A549 (cell line): ENCODE measurements around the gene EARS2. TPM values are rescaled to one million over a fixed set of nuclear protein-coding genes. Genes with fewer than 3 reads are reported as not detected.
"Not testable (repeated sequence)": the region's sequence is repeated elsewhere in the genome, so short reads cannot be mapped to it uniquely, and the experiment has no call there.

Source experiments
- ATAC-seq, 2 experiments: fragments of 200-7000 bp in 1 of 2; fragments of >200 bp in 1 of 2; cut with Nextera tagmentation in 1 of 2; cut with Tn5 transposase in 1 of 2; 3 replicates each; pipeline versions ENCODE4 v1.8.0 to v1.9.1; 2018 to 2020; ENCODE audit warnings: mild to moderate bottlenecking in 1 of 2, moderate library complexity in 1 of 2
- CTCF ChIA-PET: fragments of 300-600 bp; sonication (Branson Sonifier 250); formaldehyde crosslinking; extraction: SDS; loops from one replicate; lab custom pipeline; 2021; ENCODE audit warnings: antibody characterized with exemption, inconsistent platforms; lab: Yijun Ruan, JAX
- POLR2A ChIA-PET: fragments of 350-600 bp; formaldehyde crosslinking; extraction: SDS; loops from one replicate; lab custom pipeline; 2021; ENCODE audit warnings: antibody characterized with exemption, inconsistent platforms; lab: Yijun Ruan, JAX
- DNase-seq, 2 experiments: peaks; one replicate each; pipeline versions ENCODE4 v3.0.0 to v3.0.0-alpha.2; 2011 to 2016; ENCODE audit warnings: low read depth in 1 of 2, low spot score in 1 of 2
- FAIRE-seq: peaks from 2 replicates; lab custom pipeline; 2011; peaks lifted over from hg19 to GRCh38; lab: Jason Lieb, UNC
- H3K27ac ChIP-seq, 2 experiments: fragments of >200 bp; sonication (Bioruptor Twin); formaldehyde crosslinking; 3 replicates each; pipeline ENCODE4 v1.5.1; 2016 to 2017
- H3K4me1 ChIP-seq: fragments of >200 bp; sonication (Bioruptor Twin); formaldehyde crosslinking; 3 replicates; pipeline ENCODE4 v1.6.1; 2016
- H3K4me2 ChIP-seq: fragments of >200 bp; sonication (Bioruptor Twin); formaldehyde crosslinking; 3 replicates; pipeline ENCODE4 v1.6.1; 2016
- H3K4me3 ChIP-seq: fragments of >200 bp; sonication (Bioruptor Twin); formaldehyde crosslinking; 3 replicates; pipeline ENCODE4 v1.5.1; 2016
- H3K9me3 ChIP-seq: fragments of >200 bp; sonication (Bioruptor Twin); formaldehyde crosslinking; 3 replicates; pipeline ENCODE4 v1.6.1; 2016
- BCL3 ChIP-seq: fragments of >200 bp; sonication (Bioruptor Twin); formaldehyde crosslinking; IDR thresholded peaks from 3 replicates; pipeline ENCODE4 v1.6.1; 2016
- BHLHE40 ChIP-seq: IDR thresholded peaks from 2 replicates; pipeline ENCODE4 v1.6.1; 2012; ENCODE audit warnings: low read depth, low read length, inconsistent platforms
- CBX2 ChIP-seq: fragments of 200-600 bp; sonication (generic); IDR thresholded peaks from 2 replicates; pipeline ENCODE4 v1.6.1; 2016; ENCODE audit warnings: low read depth, mild to moderate bottlenecking, borderline replicate concordance
- CBX8 ChIP-seq: fragments of 200-600 bp; sonication (generic); IDR thresholded peaks from 2 replicates; pipeline ENCODE4 v1.6.1; 2016
- CEBPB ChIP-seq, 2 experiments: fragments of >200 bp in 1 of 2; sonication (Bioruptor Twin) in 1 of 2; formaldehyde crosslinking in 1 of 2; IDR thresholded peaks; 2 replicates each; pipeline ENCODE4 v1.6.1; 2012 to 2016
- CHD2 ChIP-seq: fragments of 150-350 bp; IDR thresholded peaks from 2 replicates; pipeline ENCODE4 v1.6.1; 2014; ENCODE audit warnings: low read length; ENCODE audit not compliant: partially characterized antibody
- E2F6 ChIP-seq: IDR thresholded peaks from 2 replicates; pipeline ENCODE4 v1.6.1; 2012; ENCODE audit warnings: low read depth, borderline replicate concordance
- EHF ChIP-seq: fragments of 250-450 bp; sonication (Bioruptor Pico); IDR thresholded peaks from 2 replicates; pipeline ENCODE4 v1.5.0; 2020; ENCODE audit warnings: mild to moderate bottlenecking
- EHMT2 ChIP-seq: fragments of 200-600 bp; sonication (generic); IDR thresholded peaks from 2 replicates; pipeline ENCODE4 v1.6.1; 2016; ENCODE audit warnings: antibody characterized with exemption, low read depth, mild to moderate bottlenecking, moderate library complexity
- ESRRA ChIP-seq: fragments of 150-350 bp; IDR thresholded peaks from 2 replicates; pipeline ENCODE4 v1.6.1; 2014; ENCODE audit warnings: mild to moderate bottlenecking, low read length, borderline replicate concordance
- HDAC2 ChIP-seq: fragments of 200-600 bp; sonication (generic); IDR thresholded peaks from 2 replicates; pipeline ENCODE4 v1.6.1; 2016
- HEYL ChIP-seq: fragments of 250-450 bp; sonication (Bioruptor Pico); IDR thresholded peaks from 2 replicates; pipeline ENCODE4 v1.8.0; 2021; ENCODE audit warnings: mild to moderate bottlenecking, moderate library complexity
- HOXA7 ChIP-seq: fragments of 250-450 bp; sonication (Bioruptor Pico); IDR thresholded peaks from 2 replicates; pipeline ENCODE4 v1.5.0; 2020; ENCODE audit warnings: mild to moderate bottlenecking, moderate library complexity
- PHF8 ChIP-seq: fragments of 200-600 bp; sonication (generic); IDR thresholded peaks from 2 replicates; pipeline ENCODE4 v1.6.1; 2016; ENCODE audit warnings: low read depth, mild to moderate bottlenecking, antibody characterized with exemption, moderate library complexity, borderline replicate concordance
- POLR2A ChIP-seq: IDR thresholded peaks from 2 replicates; pipeline ENCODE4 v1.6.1; 2012; ENCODE audit warnings: mild to moderate bottlenecking, low read length
- RCOR1 ChIP-seq: fragments of 150-350 bp; IDR thresholded peaks from 2 replicates; pipeline ENCODE4 v1.6.1; 2014; ENCODE audit warnings: antibody characterized with exemption, low read length, low read depth
- RNF2 ChIP-seq: fragments of 200-600 bp; sonication (generic); IDR thresholded peaks from 2 replicates; pipeline ENCODE4 v1.6.1; 2016; ENCODE audit warnings: low read depth, mild to moderate bottlenecking, antibody characterized with exemption, moderate library complexity, borderline replicate concordance
- SMC3 ChIP-seq: fragments of >200 bp; sonication (Bioruptor Twin); formaldehyde crosslinking; IDR thresholded peaks from 3 replicates; pipeline ENCODE4 v1.6.1; 2018; ENCODE audit warnings: inconsistent platforms
- TFCP2L1 ChIP-seq: fragments of 250-450 bp; sonication (Bioruptor Pico); IDR thresholded peaks from 2 replicates; pipeline ENCODE4 v1.5.0; 2021; ENCODE audit warnings: mild to moderate bottlenecking
- WGBS: methylation state at CpG from one replicate; pipeline ENCODE4 v1.1.6; 2017; ENCODE audit errors: missing lambda C conversion rate; 5-methylcytosine and 5-hydroxymethylcytosine counted together
- polyA plus RNA-seq, 4 experiments: library from polyadenylated mRNA; depleted of rRNA in 3 of 4; stranded (reverse); fragments of >200 nt; fragmentation: RNase III in 1 of 4; extraction: RNeasy Plus Mini Kit Qiagen cat#74134 plus additional on column Dnase treatment in 1 of 4; gene quantifications; 2 replicates in 3 of 4; 3 replicates in 1 of 4; pipeline ENCODE4 v1.2.3, GENCODE V29; 2011 to 2017
- TF ChIP-seq, protein P1 (sequence below): fragments of >200 bp; sonication (Bioruptor Twin); formaldehyde crosslinking; IDR thresholded peaks from 3 replicates; pipeline ENCODE4 v1.5.1; 2016

EARS2 gene
- polyA plus RNA-seq, 2 of the 4 experiments (the other 2 are of a cell fraction) = 30.4 to 45.2 TPM

- ATAC-seq (no peak), FAIRE-seq (no peak)
- no peak overlapping the region for H3K4me2 ChIP-seq
Observed at GRCh38 chr16:23590181-23590580, 33.0 kb upstream of the EARS2 start.

GRCh38 chr16:23587726-23588125 lies 30.6 kb upstream of the EARS2 start:
- Histone ChIP-seq H3K4me2 (no peak overlapping the region), H3K9me3 (no peaks in the 10 kb centered on the region), H3K4me1 (no peaks in the 10 kb centered on the region), H3K4me3 (no peak overlapping the region), H3K27ac (no peak overlapping the region)
- no peak for FAIRE-seq
- ATAC-seq = no peak
- 100% methylated on average over 5 of the region's 5 CpGs for WGBS
- TF ChIP-seq EHF = no peak
- no peak for TF ChIP-seq CEBPB (IDR thresholded peaks at IDR 0.05)
- TF ChIP-seq HEYL (CRISPR knock-in tag) = no peak
- no peak for TF ChIP-seq RCOR1
- no peak for TF ChIP-seq CBX8
- CTCF ChIA-PET = interaction anchor here (0.6 to 0.8 kb wide), 2 partner anchors 9 to 74 kb away, joined by 3 read pairs; no protein-coding TSS in a partner anchor
- POLR2A ChIA-PET = no interaction called here
- DNase-seq = no peak

More at GRCh38 chr16:23590181-23590580, 33.0 kb upstream of the EARS2 start:
- no peak for TF ChIP-seq TFCP2L1
- no peak for TF ChIP-seq SMC3
- no peak for TF ChIP-seq POLR2A
- TF ChIP-seq PHF8 = no peak
- TF ChIP-seq RNF2 = no peak
- no peak for TF ChIP-seq HOXA7 (CRISPR knock-in tag)
- no peak for TF ChIP-seq BHLHE40
- no peak overlapping the region for H3K4me3 ChIP-seq
- ChIA-PET CTCF (interaction anchor here (0.8 to 2.6 kb wide), 3 partner anchors 10 to 926 kb away, joined by 3 to 9 read pairs (median 5); no protein-coding TSS in a partner anchor), POLR2A (no interaction called here)
- peaks cover 11% of the 10 kb centered on the region; the same call in 2 of the 3 replicates for H3K4me1 ChIP-seq
- no peaks in the 10 kb centered on the region for H3K9me3 ChIP-seq
- WGBS = 95% methylated on average over 3 of the region's 3 CpGs
- DNase-seq = no peak
- no peak overlapping the region for H3K27ac ChIP-seq

- 88% methylated on average over 14 of the region's 14 CpGs for WGBS
- POLR2A ChIA-PET = no interaction called here
- Histone ChIP-seq H3K9me3 (no peaks in the 10 kb centered on the region), H3K4me1 (no peaks in the 10 kb centered on the region), H3K27ac (no peak overlapping the region), H3K4me3 (no peak overlapping the region), H3K4me2 (no peak overlapping the region)
- CTCF ChIA-PET = interaction anchor here (1.4 to 2.7 kb wide), 3 partner anchors 10 to 17 kb away, joined by 3 to 7 read pairs (median 3); partner anchors contain the start of gene NDUFAB1
- FAIRE-seq (no peak), DNase-seq (no peak), ATAC-seq (no peak)
- TF ChIP-seq, protein P1, sequence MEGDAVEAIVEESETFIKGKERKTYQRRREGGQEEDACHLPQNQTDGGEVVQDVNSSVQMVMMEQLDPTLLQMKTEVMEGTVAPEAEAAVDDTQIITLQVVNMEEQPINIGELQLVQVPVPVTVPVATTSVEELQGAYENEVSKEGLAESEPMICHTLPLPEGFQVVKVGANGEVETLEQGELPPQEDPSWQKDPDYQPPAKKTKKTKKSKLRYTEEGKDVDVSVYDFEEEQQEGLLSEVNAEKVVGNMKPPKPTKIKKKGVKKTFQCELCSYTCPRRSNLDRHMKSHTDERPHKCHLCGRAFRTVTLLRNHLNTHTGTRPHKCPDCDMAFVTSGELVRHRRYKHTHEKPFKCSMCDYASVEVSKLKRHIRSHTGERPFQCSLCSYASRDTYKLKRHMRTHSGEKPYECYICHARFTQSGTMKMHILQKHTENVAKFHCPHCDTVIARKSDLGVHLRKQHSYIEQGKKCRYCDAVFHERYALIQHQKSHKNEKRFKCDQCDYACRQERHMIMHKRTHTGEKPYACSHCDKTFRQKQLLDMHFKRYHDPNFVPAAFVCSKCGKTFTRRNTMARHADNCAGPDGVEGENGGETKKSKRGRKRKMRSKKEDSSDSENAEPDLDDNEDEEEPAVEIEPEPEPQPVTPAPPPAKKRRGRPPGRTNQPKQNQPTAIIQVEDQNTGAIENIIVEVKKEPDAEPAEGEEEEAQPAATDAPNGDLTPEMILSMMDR = no peak
- no peak for TF ChIP-seq TFCP2L1
- TF ChIP-seq BCL3 = no peak
- no peak for TF ChIP-seq CBX2
- no peak for TF ChIP-seq E2F6
- TF ChIP-seq EHF = no peak
- no peak for TF ChIP-seq CHD2
- TF ChIP-seq ESRRA = no peak
- TF ChIP-seq SMC3 = no peak
- no peak for TF ChIP-seq EHMT2
- no peak for TF ChIP-seq HDAC2
Observed at GRCh38 chr16:23584186-23585076, 27.3 kb upstream of the EARS2 start.

- CTCF ChIA-PET = interaction anchor here (0.6 kb wide), 1 partner anchor 569 kb away, joined by 3 read pairs; no protein-coding TSS in a partner anchor
- ATAC-seq, H3K4me2 ChIP-seq, H3K4me3 ChIP-seq, H3K4me1 ChIP-seq, DNase-seq, H3K27ac ChIP-seq, FAIRE-seq, H3K9me3 ChIP-seq, POLR2A ChIA-PET: not testable (repeated sequence)
- 91% methylated on average over 15 of the region's 30 CpGs for WGBS
Observed at GRCh38 chr16:23583271-23583670, 26.1 kb upstream of the EARS2 start.
